HG03565 (cell line): ENCODE data around the gene CCDC188.

Source experiments
- ATAC-seq: cut with Tn5 transposase; IDR thresholded peaks from one replicate; pipeline ENCODE4 v1.9.1; 2021; ENCODE audit warnings: mild to moderate bottlenecking, moderate library complexity; ENCODE audit not compliant: unreplicated experiment

CCDC188 gene

DNA sequence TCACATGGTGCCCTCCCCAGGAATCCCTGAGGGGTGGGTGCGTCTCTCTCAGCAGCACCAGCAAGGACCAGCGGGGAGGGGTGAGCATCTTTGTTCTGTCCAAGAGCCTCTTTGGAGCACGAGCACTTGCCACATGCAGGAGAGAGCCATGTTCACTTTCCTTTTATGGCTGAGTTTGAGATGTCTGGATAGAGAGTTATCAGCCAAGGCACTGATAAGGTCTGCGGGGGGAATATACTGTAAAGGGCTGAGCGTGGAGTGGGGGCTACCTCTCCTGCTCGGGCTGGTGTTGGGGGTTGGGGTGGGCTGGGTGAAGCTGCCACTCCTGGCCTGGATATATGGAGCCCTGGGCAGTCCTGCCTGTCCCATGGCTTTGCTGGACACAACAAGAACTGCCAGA is 34.9 kb upstream of the CCDC188 start:
- no peak for ATAC-seq

DNA sequence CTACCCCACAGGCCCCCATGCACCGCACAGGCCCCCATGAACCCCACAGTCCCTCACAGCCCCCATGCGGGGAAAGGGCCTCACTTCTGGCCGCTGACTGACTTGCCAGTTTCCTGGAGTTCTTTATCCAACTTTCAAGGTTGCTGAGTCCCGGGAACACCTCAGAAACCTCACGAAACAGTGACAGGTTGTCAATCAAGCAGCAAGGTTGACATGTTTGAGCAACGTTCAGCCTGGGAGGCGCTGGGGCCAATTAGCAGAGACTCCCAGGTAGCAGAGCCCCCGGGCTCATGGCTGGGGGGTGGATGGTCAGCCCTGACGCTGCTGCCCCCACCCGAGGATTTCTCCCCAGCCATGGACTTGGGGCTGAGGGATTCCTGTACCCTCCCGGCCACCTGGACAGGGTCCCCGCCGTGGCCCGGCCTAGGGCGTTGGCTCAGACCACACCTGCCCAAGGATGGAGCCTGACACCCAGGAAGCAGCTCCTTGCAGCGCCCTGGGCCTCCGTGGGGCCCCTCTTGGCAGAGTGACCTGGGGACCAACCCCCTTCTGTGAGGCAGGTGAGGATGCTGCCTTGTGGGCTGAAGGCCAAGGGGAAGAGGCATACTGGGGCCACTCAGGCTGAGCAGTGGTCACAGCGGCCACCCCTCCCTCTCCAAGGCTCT is 33.8 kb upstream of the CCDC188 start:
- ATAC-seq = no peak

- ATAC-seq = no peak
These were observed 33.0 kb upstream of the CCDC188 start for GRCh38 chr22:20183823-20184222.

GRCh38 chr22:20183101-20183500 is 32.2 kb upstream of the CCDC188 start:
- no peak for ATAC-seq

DNA sequence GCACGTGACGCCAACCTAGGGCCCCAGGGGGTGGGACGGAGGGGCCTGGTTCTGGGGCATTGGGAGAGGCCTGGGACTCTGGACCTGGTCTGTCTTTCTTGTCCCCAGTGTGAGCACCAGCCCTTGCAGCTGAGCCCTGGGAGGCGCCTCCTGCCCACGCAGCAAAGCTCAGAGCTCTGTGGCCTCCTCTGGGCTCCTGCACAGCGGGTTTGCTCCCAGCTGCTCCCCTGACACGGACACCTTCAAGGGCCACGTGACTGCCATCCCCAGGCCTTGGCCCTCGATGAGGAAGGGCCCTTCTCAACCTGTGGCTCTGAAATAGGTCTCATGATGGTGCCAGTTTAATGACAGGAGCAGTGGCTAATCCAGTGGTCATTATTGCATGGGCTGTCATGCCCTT is 31.5 kb upstream of the CCDC188 start:
- no peak for ATAC-seq

DNA sequence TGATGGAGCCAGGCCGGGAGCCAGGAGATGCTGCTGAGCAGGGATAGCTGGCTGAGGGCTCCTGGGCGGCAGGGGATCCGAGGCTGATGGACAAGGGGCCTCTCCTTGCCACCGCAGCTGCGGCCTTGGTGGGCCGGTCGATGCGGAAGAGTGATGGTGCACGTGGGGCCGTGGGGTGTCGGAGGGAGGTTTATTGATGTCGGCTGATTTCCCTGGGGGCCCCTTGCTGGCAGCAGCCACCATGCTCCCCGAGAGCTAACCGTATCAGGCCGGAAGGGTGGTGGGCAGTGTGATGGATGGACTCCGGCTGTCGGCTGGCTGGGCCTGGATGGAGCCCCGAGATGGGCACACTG is 31.0 kb upstream of the CCDC188 start:
- no peak for ATAC-seq

DNA sequence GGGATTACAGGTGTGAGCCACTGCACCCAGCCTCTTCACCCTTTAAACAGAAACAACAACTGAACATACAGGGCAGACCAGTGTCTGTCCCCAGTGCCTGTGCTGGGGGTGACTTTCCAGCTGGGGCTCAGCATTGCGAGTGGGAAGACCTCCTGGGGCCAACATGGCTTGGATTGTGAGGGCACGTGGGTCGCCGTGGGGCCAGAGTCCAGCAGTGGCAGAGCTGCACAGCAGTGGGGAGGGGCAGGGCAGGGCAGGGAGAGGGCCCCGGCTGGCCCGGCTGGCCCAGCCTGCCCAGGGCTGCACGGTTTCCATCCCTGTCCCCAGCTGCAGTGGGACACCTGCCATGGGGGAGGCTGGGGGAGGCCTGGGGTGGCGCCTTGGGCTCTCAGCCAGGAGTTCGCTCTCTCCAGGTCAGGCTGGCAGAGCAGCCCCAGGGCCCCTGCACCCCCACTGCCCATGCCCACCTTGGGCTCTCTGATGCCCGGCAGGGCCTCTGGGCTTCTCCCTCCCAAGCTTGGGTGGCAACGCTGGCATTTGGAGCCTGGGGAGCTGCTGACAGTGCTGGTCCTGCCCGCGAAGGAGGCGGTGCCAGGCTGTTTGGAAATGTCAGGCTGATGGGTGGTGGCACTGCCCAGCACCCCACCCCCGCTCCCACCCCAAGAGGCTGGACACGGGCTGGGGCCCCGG is 30.5 kb upstream of the CCDC188 start:
- ATAC-seq = no peak

GRCh38 chr22:20180640-20181039 is 29.8 kb upstream of the CCDC188 start:
- no peak for ATAC-seq

DNA sequence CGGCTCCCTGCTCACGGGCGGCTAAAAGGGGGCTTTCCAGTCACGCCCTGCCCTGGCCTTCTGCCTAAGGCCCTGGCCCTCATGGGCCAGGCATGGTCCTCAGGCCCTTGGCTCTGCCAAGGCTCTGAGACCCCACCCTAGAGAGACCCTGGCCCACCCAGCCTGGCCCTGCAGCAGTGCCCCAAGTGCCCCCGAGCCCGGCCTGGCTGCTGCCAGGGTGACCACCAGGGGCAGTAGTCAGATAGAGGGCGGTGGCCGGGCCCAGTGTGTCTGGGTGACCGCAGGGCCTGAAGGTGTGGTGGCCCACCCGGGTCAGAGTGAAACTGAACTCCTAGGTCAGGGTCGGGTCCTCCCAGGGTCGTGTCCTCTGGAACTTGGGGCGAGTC is 29.4 kb upstream of the CCDC188 start:
- ATAC-seq = no peak

- ATAC-seq = no peak
These were observed 28.8 kb upstream of the CCDC188 start for GRCh38 chr22:20179455-20180244.

- ATAC-seq = no peak
These were observed 28.0 kb upstream of the CCDC188 start for GRCh38 chr22:20178915-20179227.

- no peak for ATAC-seq
These were observed 27.4 kb upstream of the CCDC188 start for GRCh38 chr22:20178075-20178914.

GRCh38 chr22:20177217-20177911 is 26.5 kb upstream of the CCDC188 start:
- no peak for ATAC-seq

GRCh38 chr22:20176421-20177085 is 25.7 kb upstream of the CCDC188 start:
- ATAC-seq = no peak

- no peak for ATAC-seq
These were observed 24.7 kb upstream of the CCDC188 start for GRCh38 chr22:20175597-20175900.

DNA sequence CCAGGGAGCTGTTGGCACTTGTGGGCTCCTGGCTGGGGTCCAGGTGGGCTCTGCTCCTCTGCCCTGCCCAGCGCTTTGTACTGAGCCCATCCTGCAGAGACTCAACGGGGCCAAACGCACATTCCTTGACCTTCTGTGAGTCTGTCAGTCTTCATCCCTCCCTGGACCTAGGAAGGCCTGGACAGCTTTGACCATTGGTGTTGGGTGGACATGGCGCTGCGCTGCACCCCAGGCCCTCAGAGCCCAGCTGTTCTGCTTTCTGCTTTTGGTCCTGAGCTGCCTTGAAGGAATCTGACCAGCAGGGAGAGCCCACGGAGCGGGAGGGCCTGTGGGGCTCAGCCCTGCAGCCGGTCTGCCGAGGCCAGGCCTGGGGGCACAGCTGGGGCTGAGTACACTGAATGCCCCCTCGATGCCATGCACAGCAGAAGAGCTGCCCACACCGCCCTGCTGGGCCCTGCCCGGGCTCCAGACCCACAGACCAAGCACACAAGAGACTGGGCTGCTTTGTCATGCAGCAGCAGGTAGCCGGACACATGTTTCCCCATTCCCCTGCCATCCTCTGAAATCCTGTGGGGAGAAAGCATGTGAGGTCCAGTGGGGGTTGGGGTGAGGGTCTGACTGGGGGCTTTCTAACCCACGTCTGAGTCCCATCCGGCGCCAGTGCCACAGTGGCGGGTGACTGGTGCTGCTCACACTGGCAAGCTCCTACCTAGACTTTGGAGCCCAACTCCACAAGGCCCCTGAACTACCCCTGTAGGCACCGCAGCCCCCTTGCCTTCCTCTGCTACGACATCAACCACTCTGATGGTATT is 24.1 kb upstream of the CCDC188 start:
- ATAC-seq = no peak

- ATAC-seq = no peak
These were observed 22.9 kb upstream of the CCDC188 start for GRCh38 chr22:20173772-20174171.

DNA sequence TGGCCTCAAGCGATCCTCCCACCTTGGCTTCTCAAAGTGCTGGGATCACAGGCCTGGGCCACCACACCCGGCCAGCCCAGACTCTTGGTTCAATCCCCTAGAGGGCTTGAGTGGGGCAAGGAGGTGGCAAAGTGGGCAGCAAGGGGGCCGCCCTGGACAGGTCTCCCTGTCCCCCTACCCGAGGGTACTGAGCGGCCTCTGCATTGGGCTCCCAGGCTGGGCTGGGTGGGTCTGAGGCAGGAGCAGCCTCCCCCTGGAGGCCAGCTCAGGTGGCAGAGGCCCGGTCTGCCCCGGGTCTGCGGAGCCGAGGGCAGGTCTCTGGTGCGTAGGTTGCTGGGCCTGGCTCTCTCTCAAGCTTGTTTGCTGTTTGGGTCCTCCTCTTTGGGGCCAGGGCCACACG is 22.4 kb upstream of the CCDC188 start:
- ATAC-seq = no peak

- ATAC-seq = no peak
These were observed 21.3 kb upstream of the CCDC188 start for GRCh38 chr22:20172141-20172613.
